Keratinocyte (primary cell): ENCODE measurements around the gene GALNT13. TPM values are rescaled to one million over a fixed set of nuclear protein-coding genes. Genes with fewer than 3 reads are reported as not detected.

Experiments
- DNase-seq: peaks from one replicate; pipeline ENCODE4 v3.0.0-alpha.2; 2011; ENCODE audit warnings: low read depth, missing footprints, low spot score
- FAIRE-seq: peaks from 2 replicates; lab custom pipeline; 2011; peaks lifted over from hg19 to GRCh38; lab: Jason Lieb, UNC
- H2AFZ ChIP-seq: 2 replicates; pipeline ENCODE4 v1.6.0; 2012; ENCODE audit warnings: low read length, control low read depth, inconsistent platforms; ENCODE audit not compliant: control insufficient read depth
- H3K27ac ChIP-seq: 2 replicates; pipeline ENCODE4 v1.5.1; 2011; ENCODE audit warnings: low read length; ENCODE audit not compliant: control insufficient read depth, insufficient read depth
- H3K27me3 ChIP-seq: 3 replicates; pipeline ENCODE4 v1.6.0; 2011; ENCODE audit warnings: low read length; ENCODE audit not compliant: control insufficient read depth, insufficient read depth; ENCODE audit errors: extremely low read depth
- H3K36me3 ChIP-seq, 2 experiments: 2 replicates in 1 of 2; 3 replicates in 1 of 2; pipeline ENCODE4 v1.5.1; 2011; ENCODE audit warnings: low read length in 2 of 2, mild to moderate bottlenecking in 1 of 2; ENCODE audit not compliant: control insufficient read depth in 2 of 2, insufficient read depth in 2 of 2; ENCODE audit errors: extremely low read depth in 1 of 2
- H3K4me1 ChIP-seq: 3 replicates; pipeline ENCODE4 v1.5.1; 2011; ENCODE audit warnings: low read length; ENCODE audit not compliant: control insufficient read depth, insufficient read depth; ENCODE audit errors: extremely low read depth
- H3K4me2 ChIP-seq: 3 replicates; pipeline ENCODE4 v1.6.0; 2011; ENCODE audit warnings: low read depth, low read length; ENCODE audit not compliant: control insufficient read depth, insufficient read depth; ENCODE audit errors: extremely low read depth
- H3K4me3 ChIP-seq, 3 experiments: fragments of 200-600 bp in 1 of 3; sonication (generic) in 1 of 3; 2 replicates in 2 of 3; 3 replicates in 1 of 3; pipeline ENCODE4 v1.5.1; 2011 to 2016; ENCODE audit warnings: low read length in 3 of 3, mild to moderate bottlenecking in 3 of 3, control low read depth in 2 of 3, inconsistent platforms in 1 of 3, low read depth in 1 of 3, mixed read lengths in 1 of 3, mixed run types in 1 of 3, moderate library complexity in 1 of 3; ENCODE audit not compliant: control insufficient read depth in 2 of 3, insufficient read depth in 2 of 3; ENCODE audit errors: extremely low read depth in 1 of 3
- H3K79me2 ChIP-seq: 2 replicates; pipeline ENCODE4 v1.6.0; 2012; ENCODE audit warnings: low read length; ENCODE audit not compliant: control insufficient read depth, insufficient read depth
- H3K9ac ChIP-seq: 3 replicates; pipeline ENCODE4 v1.6.0; 2011; ENCODE audit warnings: low read length; ENCODE audit not compliant: control insufficient read depth, insufficient read depth; ENCODE audit errors: extremely low read depth
- H3K9me1 ChIP-seq: 3 replicates; pipeline ENCODE4 v1.6.0; 2011; ENCODE audit warnings: low read length; ENCODE audit not compliant: control insufficient read depth, insufficient read depth; ENCODE audit errors: extremely low read depth
- H3K9me3 ChIP-seq: 2 replicates; pipeline ENCODE4 v1.5.1; 2012; ENCODE audit warnings: low read depth, low read length; ENCODE audit not compliant: control insufficient read depth
- H4K20me1 ChIP-seq: 3 replicates; pipeline ENCODE4 v1.6.0; 2011; ENCODE audit warnings: low read length; ENCODE audit not compliant: control insufficient read depth, insufficient read depth; ENCODE audit errors: extremely low read depth
- EZH2 ChIP-seq: IDR thresholded peaks from one replicate; pipeline ENCODE4 v1.6.1; 2012; ENCODE audit warnings: inconsistent platforms, mild to moderate bottlenecking, low read length, moderate library complexity
- dilution Hi-C: fragments of 300-500 bp; cut with MboI; formaldehyde crosslinking; loops from one replicate; pipeline ENCODE4 v1.7.0; 2020; ENCODE audit warnings: low sequenced_read_pairs; ENCODE audit not compliant: extremely low pct_ligation_motif_present
- polyA minus RNA-seq, 3 experiments: library from RNA; depleted of rRNA, polyadenylated mRNA; stranded (reverse); fragments of >200 nt; gene quantifications; 1 replicate in 1 of 3; 2 replicates in 1 of 3; 3 replicates in 1 of 3; pipeline ENCODE4 v1.2.3, GENCODE V29; 2011
- polyA plus RNA-seq, 5 experiments: library from polyadenylated mRNA; depleted of rRNA in 3 of 5; stranded (reverse) in 3 of 5; stranded (forward) in 1 of 5; unstranded in 1 of 5; fragments of >200 nt; gene quantifications; 1 replicate in 1 of 5; 2 replicates in 3 of 5; 3 replicates in 1 of 5; pipeline versions ENCODE4 v1.2.1 to v1.2.3, GENCODE V29; 2011 to 2012; ENCODE audit warnings: missing spikeins in 2 of 5, low read depth in 1 of 5, low replicate concordance in 1 of 5
- TF ChIP-seq, protein P1 (sequence below), 3 experiments: IDR thresholded peaks in 1 of 3; conservative IDR thresholded peaks in 1 of 3; optimal IDR thresholded peaks in 1 of 3; 2 replicates in 2 of 3; 3 replicates in 1 of 3; pipeline versions ENCODE3 to v1.5.1; 2011; ENCODE audit warnings: low read length in 3 of 3, mild to moderate bottlenecking in 3 of 3, moderate library complexity in 2 of 3, control low read depth in 1 of 3, inconsistent platforms in 1 of 3; ENCODE audit not compliant: insufficient read depth in 2 of 3; ENCODE audit errors: extremely low read depth in 1 of 3

Gene GALNT13
- polyA plus RNA-seq (0.03 TPM in 1 of 3 replicates, not detected in the others), polyA minus RNA-seq (not detected in 3 replicates)
- polyA plus RNA-seq (2011; ENCODE audit: low read depth) = not detected
- polyA plus RNA-seq (2011; cell fraction: cytosol; rRNA removed) = 0.01 TPM in 1 of 2 replicates, not detected in the other
- polyA plus RNA-seq (2011; cell fraction: nucleus; rRNA removed) = not detected in 2 replicates
- not detected in 2 replicates for polyA plus RNA-seq (2012; ENCODE audit: low replicate concordance)
- not detected for polyA minus RNA-seq (2011; cell fraction: cytosol; rRNA and poly(A)+ RNA removed)
- not detected in 2 replicates for polyA minus RNA-seq (2011; cell fraction: nucleus; rRNA and poly(A)+ RNA removed)

GRCh38 chr2:153871231-153872221 lies at the start of gene GALNT13:
GALNT13 (plus strand) TSS chr2:153871922.
- no peak within 1 kb of the TSS for H2AFZ ChIP-seq
- H3K9me3 ChIP-seq = no peaks in the 10 kb centered on the region
- peaks cover 39% of the 10 kb centered on the region for H3K27me3 ChIP-seq
- H3K9ac ChIP-seq = no peak within 1 kb of the TSS
- H3K9me1 ChIP-seq = no peaks in the 10 kb centered on the region
- H3K4me1 ChIP-seq = no peaks in the 10 kb centered on the region
- no peaks in the 10 kb centered on the region for H3K79me2 ChIP-seq
- peak; percentile 70 for TF ChIP-seq EZH2
- TF ChIP-seq, protein P1, sequence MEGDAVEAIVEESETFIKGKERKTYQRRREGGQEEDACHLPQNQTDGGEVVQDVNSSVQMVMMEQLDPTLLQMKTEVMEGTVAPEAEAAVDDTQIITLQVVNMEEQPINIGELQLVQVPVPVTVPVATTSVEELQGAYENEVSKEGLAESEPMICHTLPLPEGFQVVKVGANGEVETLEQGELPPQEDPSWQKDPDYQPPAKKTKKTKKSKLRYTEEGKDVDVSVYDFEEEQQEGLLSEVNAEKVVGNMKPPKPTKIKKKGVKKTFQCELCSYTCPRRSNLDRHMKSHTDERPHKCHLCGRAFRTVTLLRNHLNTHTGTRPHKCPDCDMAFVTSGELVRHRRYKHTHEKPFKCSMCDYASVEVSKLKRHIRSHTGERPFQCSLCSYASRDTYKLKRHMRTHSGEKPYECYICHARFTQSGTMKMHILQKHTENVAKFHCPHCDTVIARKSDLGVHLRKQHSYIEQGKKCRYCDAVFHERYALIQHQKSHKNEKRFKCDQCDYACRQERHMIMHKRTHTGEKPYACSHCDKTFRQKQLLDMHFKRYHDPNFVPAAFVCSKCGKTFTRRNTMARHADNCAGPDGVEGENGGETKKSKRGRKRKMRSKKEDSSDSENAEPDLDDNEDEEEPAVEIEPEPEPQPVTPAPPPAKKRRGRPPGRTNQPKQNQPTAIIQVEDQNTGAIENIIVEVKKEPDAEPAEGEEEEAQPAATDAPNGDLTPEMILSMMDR (optimal IDR thresholded peaks at IDR 0.05 in 1 of 3, IDR thresholded peaks at IDR 0.05 in 1 of 3, conservative IDR thresholded peaks at IDR 0.05 in 1 of 3; ENCODE audit: extremely low read depth in 1 of 3, insufficient read depth in 2 of 3, low read length in 3 of 3) = no peak
- H3K4me2 ChIP-seq = no peak within 1 kb of the TSS
- DNase-seq (no peak), FAIRE-seq (no peak)
- no peaks in the 10 kb centered on the region for H3K36me3 ChIP-seq
- H3K27ac ChIP-seq = no peak within 1 kb of the TSS
- no peak within 1 kb of the TSS for H3K4me3 ChIP-seq
- no peaks in the 10 kb centered on the region for H4K20me1 ChIP-seq
- dilution Hi-C loops = no loop called here

DNA sequence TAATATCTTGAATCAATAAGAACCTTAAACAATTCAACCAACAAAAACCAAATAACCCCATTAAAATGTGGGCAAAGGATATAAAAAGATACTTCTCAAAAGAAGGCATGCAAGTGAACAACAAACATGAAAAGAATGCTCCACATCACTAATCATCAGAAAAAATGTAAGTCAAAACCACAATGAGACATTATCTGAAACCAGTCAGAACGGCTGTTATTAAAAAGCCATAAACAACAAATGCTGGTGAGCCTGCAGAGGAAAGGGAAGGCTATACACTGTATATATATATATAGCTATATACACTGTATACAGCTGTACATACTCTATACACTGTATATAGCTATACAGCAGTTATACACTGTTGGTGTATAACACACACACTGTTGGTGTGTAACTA lies 47.8 kb upstream of the GALNT13 start:
- Histone ChIP-seq H3K9ac (no peak overlapping the region), H3K4me3 (no peak overlapping the region), H3K9me1 (no peaks in the 10 kb centered on the region), H3K4me1 (no peaks in the 10 kb centered on the region), H3K27ac (no peak overlapping the region), H3K36me3 (no peaks in the 10 kb centered on the region), H3K27me3 (no peaks in the 10 kb centered on the region), H3K4me2 (no peak overlapping the region), H3K79me2 (no peaks in the 10 kb centered on the region), H2AFZ (no peak overlapping the region), H4K20me1 (no peaks in the 10 kb centered on the region), H3K9me3 (no peaks in the 10 kb centered on the region)
- TF ChIP-seq EZH2 = no peak
- TF ChIP-seq, protein P1 (optimal IDR thresholded peaks at IDR 0.05 in 1 of 3, IDR thresholded peaks at IDR 0.05 in 1 of 3, conservative IDR thresholded peaks at IDR 0.05 in 1 of 3; ENCODE audit: extremely low read depth in 1 of 3, insufficient read depth in 2 of 3, low read length in 3 of 3) = no peak
- no peak for FAIRE-seq
- dilution Hi-C loops = no loop called here
- no peak for DNase-seq
